Measurements from ENCODE around the gene ABCA4.

DNA sequence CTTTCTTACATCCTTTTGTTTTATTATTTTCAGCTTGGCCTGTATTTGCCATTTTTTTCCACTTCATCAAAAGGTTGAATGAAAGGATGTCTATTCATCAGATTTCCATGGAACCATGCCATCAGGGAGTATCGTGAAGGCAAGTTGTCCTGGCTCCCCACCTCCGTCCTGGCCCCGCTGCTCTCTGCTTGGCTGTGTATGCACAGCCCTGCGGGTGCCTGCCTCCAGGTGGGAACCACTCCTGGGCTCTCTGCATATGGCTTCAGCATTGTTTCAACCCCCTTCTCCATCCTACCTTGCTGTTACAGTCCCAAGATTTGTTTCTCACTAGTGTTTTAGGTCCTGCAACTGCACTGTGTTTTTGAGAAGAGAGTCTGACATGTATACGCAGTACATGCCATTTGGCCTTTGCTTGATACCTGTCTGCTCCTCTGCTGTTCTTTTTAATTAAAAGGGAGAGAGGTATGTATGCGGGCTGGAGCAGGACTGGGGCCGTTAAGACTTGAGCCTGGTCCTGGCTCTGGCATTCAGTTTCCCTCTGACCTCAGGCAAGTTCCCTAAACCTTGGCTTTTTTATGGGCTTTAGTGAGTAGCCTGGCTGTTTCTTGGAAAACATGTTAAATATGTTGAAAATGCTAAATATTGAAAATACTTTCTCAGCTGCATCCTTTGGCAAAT lies 141.8 kb downstream of the ABCA4 start:
- TF ChIP-seq, protein P1, sequence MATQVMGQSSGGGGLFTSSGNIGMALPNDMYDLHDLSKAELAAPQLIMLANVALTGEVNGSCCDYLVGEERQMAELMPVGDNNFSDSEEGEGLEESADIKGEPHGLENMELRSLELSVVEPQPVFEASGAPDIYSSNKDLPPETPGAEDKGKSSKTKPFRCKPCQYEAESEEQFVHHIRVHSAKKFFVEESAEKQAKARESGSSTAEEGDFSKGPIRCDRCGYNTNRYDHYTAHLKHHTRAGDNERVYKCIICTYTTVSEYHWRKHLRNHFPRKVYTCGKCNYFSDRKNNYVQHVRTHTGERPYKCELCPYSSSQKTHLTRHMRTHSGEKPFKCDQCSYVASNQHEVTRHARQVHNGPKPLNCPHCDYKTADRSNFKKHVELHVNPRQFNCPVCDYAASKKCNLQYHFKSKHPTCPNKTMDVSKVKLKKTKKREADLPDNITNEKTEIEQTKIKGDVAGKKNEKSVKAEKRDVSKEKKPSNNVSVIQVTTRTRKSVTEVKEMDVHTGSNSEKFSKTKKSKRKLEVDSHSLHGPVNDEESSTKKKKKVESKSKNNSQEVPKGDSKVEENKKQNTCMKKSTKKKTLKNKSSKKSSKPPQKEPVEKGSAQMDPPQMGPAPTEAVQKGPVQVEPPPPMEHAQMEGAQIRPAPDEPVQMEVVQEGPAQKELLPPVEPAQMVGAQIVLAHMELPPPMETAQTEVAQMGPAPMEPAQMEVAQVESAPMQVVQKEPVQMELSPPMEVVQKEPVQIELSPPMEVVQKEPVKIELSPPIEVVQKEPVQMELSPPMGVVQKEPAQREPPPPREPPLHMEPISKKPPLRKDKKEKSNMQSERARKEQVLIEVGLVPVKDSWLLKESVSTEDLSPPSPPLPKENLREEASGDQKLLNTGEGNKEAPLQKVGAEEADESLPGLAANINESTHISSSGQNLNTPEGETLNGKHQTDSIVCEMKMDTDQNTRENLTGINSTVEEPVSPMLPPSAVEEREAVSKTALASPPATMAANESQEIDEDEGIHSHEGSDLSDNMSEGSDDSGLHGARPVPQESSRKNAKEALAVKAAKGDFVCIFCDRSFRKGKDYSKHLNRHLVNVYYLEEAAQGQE (IDR thresholded peaks at IDR 0.05; ENCODE audit: insufficient read depth in 1 of 2, low read depth in 2 of 2, low read length in 2 of 2) = no peak
- TF ChIP-seq POLR2AphosphoS5 (IDR thresholded peaks at IDR 0.05; ENCODE audit: low read depth, low read length) (no peak), TAF1 (IDR thresholded peaks at IDR 0.05; ENCODE audit: borderline replicate concordance, insufficient read depth, low read length) (no peak), SIN3A (IDR thresholded peaks at IDR 0.05; ENCODE audit: borderline replicate concordance, insufficient read depth, low read length) (no peak), FOXP2 (optimal IDR thresholded peaks at IDR 0.05; ENCODE audit: borderline replicate concordance, extremely low read depth, extremely low read length, insufficient read depth) (no peak)

Measured in PFSK-1 (cell line).